ENCODE measurements around the gene MTFR1L.

Gene MTFR1L

GRCh38 chr1:25819491-25820246 is at the start of gene MTFR1L:
Gene MTFR1L (plus strand): TSS chr1:25819954. CDS start chr1:25823105, 3,151 bp downstream.
- peak; percentile 94 for DNase-seq

GRCh38 chr1:25770541-25771220 is 49.1 kb upstream of the MTFR1L start:
- no peak for DNase-seq

- DNase-seq, result no peak
These were observed 48.3 kb upstream of the MTFR1L start for GRCh38 chr1:25771221-25772114.

- no peak for DNase-seq
These were observed 47.6 kb upstream of the MTFR1L start for GRCh38 chr1:25772164-25772563.

GRCh38 chr1:25772692-25773245 is 47.0 kb upstream of the MTFR1L start:
- no peak for DNase-seq

- DNase-seq, result no peak
These were observed 46.2 kb upstream of the MTFR1L start for GRCh38 chr1:25773441-25774125.

GRCh38 chr1:25774206-25774803 is 45.4 kb upstream of the MTFR1L start:
- no peak for DNase-seq

GRCh38 chr1:25774921-25775771 is 44.6 kb upstream of the MTFR1L start:
- peak; percentile 69 for DNase-seq

GRCh38 chr1:25779388-25779787 is 40.4 kb upstream of the MTFR1L start:
- DNase-seq, result no peak

- no peak for DNase-seq
These were observed 39.9 kb upstream of the MTFR1L start for GRCh38 chr1:25779894-25780293.

- no peak for DNase-seq
These were observed 39.2 kb upstream of the MTFR1L start for GRCh38 chr1:25780318-25781129.

- no peak for DNase-seq
These were observed 38.7 kb upstream of the MTFR1L start for GRCh38 chr1:25781130-25781433.

- DNase-seq, result no peak
These were observed 37.0 kb upstream of the MTFR1L start for GRCh38 chr1:25782608-25783201.

GRCh38 chr1:25784575-25785051 is 35.1 kb upstream of the MTFR1L start:
- no peak for DNase-seq

GRCh38 chr1:25785333-25786067 is 34.3 kb upstream of the MTFR1L start:
- DNase-seq, result no peak

GRCh38 chr1:25786887-25787759 is 32.6 kb upstream of the MTFR1L start:
- DNase-seq, result no peak

GRCh38 chr1:25787760-25788166 is 32.0 kb upstream of the MTFR1L start:
- no peak for DNase-seq

- DNase-seq, result no peak
These were observed 29.3 kb upstream of the MTFR1L start for GRCh38 chr1:25790472-25790871.
